NOMO-1 (cell line): ENCODE measurements around the gene TSSK6.

Source experiments
- DNase-seq, 2 experiments: peaks; one replicate each; lab custom pipeline; 2025; ENCODE audit not compliant: unreplicated experiment in 2 of 2; lab: John Stamatoyannopoulos, UW

The TSSK6 gene

DNA sequence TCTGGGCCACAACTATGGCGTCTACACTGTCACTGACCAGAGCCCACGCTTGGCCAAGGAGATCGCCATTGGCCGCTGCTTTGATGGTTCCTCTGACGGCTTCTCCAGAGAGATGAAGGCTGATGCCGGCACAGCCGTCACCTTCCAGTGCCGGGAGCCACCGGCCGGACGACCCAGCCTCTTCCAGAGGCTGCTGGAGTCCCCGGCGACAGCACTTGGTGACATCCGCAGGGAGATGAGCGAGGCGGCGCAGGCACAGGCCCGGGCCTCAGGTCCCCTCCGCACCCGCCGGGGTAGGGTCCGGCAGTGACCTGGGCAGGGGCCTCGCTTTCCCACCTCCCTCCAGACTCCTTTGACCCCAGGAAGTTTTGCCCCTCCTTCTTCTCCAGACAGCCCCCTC, 30.4 kb upstream of the TSSK6 start:
- DNase-seq: no peak

- DNase-seq: no peak
These were observed 29.7 kb upstream of the TSSK6 start for GRCh38 chr19:19544954-19545591.

GRCh38 chr19:19544257-19544953, 29.1 kb upstream of the TSSK6 start:
- DNase-seq: no peak

DNA sequence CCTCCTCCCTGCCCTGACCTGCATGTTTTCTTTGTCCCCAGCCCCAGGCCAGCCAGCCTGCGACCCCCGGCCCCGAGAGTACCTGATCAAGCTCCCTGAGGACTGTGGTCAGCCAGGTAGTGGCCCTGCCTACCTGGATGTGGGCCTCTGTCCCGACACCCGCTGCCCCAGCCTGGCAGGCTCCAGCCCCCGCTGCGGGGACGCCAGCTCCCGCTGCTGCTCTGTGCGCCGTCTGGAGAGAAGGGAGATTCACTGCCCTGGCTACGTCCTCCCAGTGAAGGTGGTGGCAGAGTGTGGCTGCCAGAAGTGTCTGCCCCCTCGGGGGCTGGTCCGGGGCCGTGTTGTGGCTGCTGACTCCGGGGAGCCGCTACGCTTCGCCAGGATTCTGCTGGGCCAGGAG, 28.3 kb upstream of the TSSK6 start:
- DNase-seq: no peak

GRCh38 chr19:19543101-19543500, 27.8 kb upstream of the TSSK6 start:
- no peak for DNase-seq

GRCh38 chr19:19542507-19542906, 27.2 kb upstream of the TSSK6 start:
- DNase-seq: peak; percentile 23 to 45

- DNase-seq: no peak
These were observed 26.3 kb upstream of the TSSK6 start for GRCh38 chr19:19541616-19542015.

GRCh38 chr19:19540715-19541515, 25.6 kb upstream of the TSSK6 start:
- DNase-seq: no peak

GRCh38 chr19:19540064-19540714, 24.8 kb upstream of the TSSK6 start:
- DNase-seq: no peak

DNA sequence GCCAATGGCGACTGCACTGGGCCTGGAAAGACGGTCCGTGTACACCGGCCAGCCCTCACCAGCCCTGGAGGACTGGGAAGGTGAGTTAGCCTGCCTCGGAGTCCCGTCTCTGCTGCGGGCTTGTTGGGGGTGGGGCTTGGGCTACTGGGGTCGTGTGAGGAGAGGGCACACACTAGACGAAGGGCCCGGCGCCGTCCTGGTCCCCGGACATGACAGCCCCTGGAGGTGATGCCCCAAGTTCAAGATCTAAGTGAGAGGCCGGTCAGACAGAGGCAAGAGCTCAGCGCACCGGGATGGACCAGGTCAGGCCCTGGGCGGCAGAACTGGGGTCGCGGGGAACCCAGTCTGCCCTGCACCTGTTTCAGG, 24.3 kb upstream of the TSSK6 start:
- DNase-seq: no peak

GRCh38 chr19:19538785-19539166, 23.4 kb upstream of the TSSK6 start:
- DNase-seq: no peak

DNA sequence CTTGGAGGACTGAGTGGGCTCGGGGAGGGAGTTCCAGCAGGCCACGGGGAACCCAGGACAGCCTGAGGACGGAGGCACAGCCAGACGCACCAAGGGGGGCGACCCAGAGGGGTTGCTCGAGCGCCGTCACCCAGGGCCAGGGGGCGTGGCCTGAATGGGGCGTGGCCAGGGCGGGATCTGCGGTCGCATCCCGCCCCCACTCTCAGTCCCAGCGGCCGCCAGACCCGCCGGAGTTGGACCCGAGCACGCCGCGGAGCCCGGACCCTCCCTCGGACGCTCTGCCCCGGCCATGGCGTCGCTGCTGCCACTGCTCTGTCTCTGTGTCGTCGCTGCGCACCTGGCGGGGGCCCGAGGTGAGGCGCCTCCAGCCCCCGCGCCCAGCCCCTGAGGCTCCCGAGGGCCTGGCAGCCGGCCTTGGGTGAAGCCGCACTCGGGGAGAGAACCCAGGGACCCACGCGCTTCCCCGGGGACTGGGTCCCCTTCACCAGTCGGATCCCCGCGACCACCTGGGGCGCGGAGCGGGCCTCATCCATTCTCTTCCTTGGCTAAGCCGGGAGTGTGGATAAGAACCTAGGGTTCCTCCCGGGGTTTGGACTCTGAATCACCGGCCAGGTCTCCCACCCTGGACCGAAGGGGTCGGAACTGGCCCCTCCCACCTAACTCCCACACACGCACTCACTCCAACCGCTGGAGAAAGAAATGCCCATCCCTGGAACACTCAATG, 22.9 kb upstream of the TSSK6 start, which contains the start of gene CILP2:
Gene CILP2, plus strand, starts transcription at position 205 of the 724 bp plus-strand sequence. Its CDS starts 85 bp downstream, at position 290.
- no peak for DNase-seq

DNA sequence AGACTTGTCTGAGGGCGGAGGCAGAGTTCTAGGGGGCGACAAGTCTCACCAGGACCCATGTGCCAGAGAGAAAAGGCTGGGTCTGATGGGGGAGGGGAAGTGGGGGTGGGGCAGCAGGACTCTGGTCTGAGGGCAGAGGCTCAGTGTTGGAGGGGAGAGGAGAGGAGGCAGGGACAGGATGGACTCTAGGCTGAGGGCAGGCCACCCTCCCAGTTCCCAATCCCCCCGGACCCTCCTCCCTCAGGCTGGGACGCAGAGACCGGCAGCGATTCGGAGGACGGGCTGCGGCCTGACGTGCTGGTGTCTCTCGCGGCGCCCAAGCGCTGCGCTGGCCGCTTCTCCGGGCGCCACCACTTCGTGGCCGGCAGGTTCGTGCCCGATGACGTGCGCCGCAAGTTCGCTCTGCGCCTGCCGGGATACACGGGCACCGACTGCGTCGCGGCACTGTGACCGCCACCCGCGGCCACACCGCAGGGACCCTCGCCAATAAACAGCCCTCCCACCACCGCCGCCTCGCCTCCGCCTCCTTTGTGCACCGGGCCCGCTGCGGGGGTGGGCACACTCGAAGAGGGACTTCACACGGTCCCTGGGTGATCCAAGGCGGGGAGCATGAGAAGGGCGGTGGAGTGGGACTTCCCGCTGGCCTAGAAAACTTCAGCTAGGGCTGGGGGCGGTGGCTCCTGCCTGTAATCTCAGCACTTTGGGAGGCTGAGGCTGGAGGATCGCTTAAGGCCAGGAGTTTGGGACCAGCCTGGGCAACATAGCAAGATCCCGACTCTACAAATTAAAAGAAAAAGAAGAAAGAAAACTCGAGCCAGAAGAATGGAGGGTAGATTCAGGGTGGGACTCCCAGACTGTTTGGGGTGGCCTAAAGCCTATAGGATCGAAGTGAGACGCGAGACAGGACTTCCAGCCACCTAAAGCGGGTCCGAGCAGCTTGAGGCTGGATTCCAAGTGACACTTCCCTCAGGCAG, 22.0 kb upstream of the TSSK6 start:
- no peak for DNase-seq

- no peak for DNase-seq
These were observed 20.2 kb upstream of the TSSK6 start for GRCh38 chr19:19535311-19536191.

DNA sequence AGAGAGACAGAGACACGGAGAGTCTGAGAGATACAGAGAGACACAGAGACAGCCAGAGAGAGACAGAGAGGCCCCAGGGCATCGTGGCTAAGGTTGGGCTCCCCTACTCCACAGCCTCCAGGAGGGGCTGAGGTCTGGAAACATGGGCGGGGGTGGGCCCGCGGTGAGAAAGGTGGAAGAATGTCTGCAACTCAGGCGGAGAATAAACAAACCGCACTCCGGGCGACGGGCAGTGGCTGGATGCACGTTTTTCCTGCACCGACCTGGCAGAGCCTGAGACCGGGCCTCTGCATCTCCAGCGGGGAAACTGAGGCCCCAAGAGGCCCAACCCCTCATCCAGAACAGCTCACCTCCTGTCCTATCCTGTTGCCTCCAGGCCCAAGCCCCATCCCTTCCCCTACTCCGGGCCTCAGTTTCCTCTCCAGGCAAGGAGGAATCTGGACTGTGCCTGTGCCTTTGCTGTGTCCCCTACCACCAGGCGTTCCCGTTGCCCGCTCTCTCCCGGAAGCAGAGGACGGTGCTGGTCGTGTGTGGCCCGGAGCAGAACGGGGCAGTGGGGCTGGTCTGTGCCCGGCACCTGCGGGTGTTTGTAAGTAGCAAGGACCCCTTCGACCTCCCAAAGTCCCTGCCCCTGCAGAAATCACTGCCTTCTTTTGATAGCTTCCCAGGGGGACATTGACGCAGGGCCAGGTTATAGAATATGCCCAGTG, 19.4 kb upstream of the TSSK6 start:
- no peak for DNase-seq

GRCh38 chr19:19533841-19534240, 18.5 kb upstream of the TSSK6 start:
- DNase-seq: no peak

DNA sequence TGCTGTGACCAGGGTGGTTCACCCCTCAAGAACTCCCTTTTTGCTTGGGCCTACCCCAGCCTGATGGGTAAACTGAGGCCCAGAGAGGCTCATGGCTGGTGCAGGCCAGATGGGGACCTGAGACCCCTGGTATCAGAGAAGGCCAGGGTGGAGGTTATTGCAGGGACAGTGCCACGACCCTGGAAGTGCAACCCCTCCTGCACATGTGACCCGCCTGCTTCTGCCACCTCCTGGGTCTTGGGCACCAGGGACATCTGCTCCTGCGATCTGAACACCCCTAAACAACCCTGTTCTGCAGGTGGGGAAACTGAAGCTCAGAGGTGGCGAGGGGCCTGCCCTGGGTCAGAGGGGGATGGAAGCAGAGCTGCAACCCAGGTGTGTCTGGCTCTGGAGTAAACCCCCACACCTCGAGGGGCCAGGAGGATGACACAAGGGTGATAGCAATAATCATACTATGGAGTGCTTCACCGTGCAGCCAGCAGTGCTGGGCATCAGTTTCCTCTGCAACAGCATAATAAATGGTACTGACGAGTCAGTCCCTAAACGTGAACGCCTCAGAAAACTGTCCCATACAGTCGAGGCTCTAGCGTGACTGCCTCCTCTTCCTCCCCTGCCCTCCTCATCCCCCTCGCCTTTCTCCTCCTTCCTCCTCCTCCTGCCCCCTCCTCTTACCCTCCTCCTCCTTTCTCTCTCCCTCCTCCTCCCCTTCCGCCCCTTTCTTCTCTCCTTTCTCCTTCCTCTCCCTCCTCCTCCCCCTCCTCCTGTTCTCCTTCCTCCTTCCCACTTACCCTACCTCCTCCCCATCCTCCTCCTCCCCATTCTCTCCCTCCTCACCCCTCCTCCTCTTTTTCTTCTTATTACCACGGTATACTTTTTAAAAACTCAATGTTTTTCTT, 17.7 kb upstream of the TSSK6 start:
- no peak for DNase-seq
